NCI-H187 (cell line): ENCODE measurements around the gene OR4A47.
"Not testable (repeated sequence)": the region's sequence is repeated elsewhere in the genome, so short reads cannot be mapped to it uniquely, and the experiment has no call there.

Experiments used
- DNase-seq, 2 experiments: peaks; one replicate each; lab custom pipeline; 2025; lab: John Stamatoyannopoulos, UW

The OR4A47 gene, protein sequence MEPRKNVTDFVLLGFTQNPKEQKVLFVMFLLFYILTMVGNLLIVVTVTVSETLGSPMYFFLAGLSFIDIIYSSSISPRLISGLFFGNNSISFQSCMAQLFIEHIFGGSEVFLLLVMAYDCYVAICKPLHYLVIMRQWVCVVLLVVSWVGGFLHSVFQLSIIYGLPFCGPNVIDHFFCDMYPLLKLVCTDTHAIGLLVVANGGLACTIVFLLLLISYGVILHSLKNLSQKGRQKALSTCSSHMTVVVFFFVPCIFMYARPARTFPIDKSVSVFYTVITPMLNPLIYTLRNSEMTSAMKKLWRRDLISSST

DNA sequence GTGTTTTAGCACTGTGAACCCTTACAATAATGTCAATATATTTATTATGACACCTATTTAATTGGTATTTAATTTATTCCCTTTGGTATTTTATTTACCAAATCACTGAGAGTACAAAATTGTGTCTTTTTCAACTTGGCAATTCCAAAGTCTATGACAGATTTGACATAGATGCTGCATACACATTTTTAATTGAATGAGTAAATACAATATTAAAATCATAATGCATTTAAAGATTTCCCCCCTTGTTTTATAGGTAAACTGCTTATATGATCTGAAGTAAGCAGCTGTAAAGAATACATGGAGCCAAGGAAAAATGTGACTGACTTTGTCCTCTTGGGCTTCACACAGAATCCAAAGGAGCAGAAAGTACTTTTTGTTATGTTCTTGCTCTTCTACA lies at the start of gene OR4A47:
TSS of gene OR4A47 (plus strand) at position 301 of the 400 bp plus-strand sequence. CDS start at position 301, 0 bp downstream.
- DNase-seq, result not testable (repeated sequence)

DNA sequence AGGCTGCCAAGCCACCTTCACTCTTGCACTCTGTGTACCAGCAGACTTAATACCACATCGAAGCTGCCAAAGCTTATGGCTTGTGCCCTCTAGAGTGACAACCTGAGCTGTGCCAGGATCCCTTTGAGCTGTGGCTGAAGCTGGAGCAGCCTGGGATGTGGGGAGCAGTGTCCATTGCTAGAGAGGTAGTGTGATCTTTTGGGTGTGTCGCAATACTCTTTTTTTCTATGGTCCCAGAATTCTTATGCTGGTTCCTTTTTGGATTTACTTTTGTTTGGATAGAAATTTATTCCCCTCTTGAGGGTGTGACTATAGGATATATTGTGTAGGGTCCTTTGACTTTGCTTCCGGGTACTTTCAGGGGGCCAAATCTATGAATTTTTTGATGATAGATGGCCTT lies 32.7 kb upstream of the OR4A47 start:
- not testable (repeated sequence) for DNase-seq

DNA sequence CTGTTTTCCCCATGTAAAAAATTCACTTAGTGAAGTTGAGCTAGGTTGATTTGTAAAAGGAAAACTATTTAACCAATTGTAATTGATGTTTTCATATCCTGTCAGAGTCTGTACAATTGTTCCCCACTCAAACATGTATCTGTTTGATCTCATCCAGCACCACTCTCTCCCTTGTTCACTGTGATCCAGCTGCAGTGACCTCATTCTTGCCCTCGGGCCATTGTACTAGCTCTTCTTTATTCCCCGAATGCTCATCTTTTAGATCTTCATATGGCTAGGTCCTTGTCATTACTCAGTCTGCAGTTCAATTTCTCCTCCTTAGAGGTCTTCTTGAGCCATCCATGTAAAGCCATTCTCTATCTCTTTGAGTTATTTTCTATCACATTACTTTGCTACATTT lies 14.6 kb upstream of the OR4A47 start:
- not testable (repeated sequence) for DNase-seq

DNA sequence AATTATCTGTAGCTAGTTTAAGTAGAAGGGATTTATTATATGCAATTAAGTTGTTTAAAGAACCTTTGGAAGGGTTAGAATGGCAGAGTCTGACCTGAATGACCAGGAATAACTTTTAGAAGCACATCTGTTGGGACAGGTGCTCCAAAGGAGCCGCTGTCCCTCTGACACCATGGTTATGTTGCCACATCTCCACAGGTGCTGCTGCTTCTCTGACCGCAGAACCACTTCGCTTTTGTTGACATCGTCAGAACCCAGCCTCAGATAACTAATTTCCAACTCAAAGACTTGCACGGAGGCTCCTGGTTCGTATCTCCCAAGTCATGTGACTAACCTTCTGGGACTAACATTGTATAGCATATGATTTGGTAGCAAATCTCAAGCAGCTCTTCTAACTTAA lies 13.9 kb upstream of the OR4A47 start:
- DNase-seq, result peak in 1 of 2 experiments; percentile 9

DNA sequence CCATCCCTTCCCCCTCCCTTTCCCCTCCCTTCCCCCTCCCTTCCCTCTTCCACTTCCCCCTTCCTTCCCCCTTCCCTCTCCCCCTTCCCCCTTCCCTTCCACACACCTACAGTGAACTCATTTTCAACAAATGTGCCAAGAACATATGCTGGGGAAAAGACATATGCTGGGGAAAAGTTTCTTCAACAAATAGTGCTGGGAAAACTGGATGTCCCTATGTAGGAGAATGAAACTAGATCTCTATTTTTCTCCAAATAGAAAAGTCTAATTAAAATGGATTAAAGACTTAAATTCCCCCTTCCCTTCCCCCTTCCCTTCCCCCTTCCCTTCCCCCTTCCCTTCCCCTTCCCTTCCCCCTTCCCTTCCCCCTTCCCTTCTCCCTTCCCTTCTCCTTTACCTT lies 17.6 kb downstream of the OR4A47 start:
- not testable (repeated sequence) for DNase-seq

DNA sequence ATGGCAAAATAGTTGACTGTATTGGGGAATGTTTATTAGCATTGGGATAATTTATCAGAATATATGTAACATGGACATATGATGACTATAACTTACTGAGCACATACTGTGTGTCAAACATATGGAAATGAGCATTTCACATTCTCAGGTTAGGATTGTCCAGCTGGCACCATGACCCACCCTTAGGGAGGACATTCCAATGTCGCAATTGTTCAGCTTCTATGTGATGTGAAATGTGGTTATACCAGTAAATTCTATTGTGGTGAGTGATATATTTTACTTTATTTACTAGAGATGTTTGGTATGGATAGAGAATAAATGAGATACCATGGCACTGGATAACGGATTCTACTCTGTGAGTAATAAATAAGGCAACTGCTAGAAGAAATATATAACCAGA lies 50.4 kb downstream of the OR4A47 start:
- no peak for DNase-seq
